ENCODE results near the gene CYP2D6. TPM values are rescaled to one million over a fixed set of nuclear protein-coding genes. Genes with fewer than 3 reads are reported as not detected.
A peak's percentile ranks its signal among the peaks of the same experiment; 100 is the strongest.
"Not testable (repeated sequence)": the region's sequence is repeated elsewhere in the genome, so short reads cannot be mapped to it uniquely, and the experiment has no call there.

The CYP2D6 gene
- total and polyA plus RNA-seq, 2 of the 13 experiments (the other 11 are each of a cell fraction or from before 2014, with no cell fraction given): 1.0 to 3.7 TPM

- DNase-seq (ENCODE audit: low spot score); H3K4me3 ChIP-seq (replicated peaks in 1 of 3; ENCODE audit: insufficient read depth in 1 of 3, low read depth in 2 of 3, low read length in 3 of 3); CTCF ChIA-PET (ENCODE audit: low intra/inter-chr PET ratio, low total read pairs); in situ Hi-C loops (cut with HindIII; ENCODE audit: extremely low pct_ligation_motif_present, low pct_unique_long_range_greater_than_20kb); H3K36me3 ChIP-seq (replicated peaks in 1 of 2; ENCODE audit: control insufficient read depth in 1 of 2, insufficient read depth in 2 of 2, low read length in 2 of 2); H3K9ac ChIP-seq (ENCODE audit: insufficient read depth, low read depth, low read length); POLR2A ChIA-PET; H4K20me1 ChIP-seq (ENCODE audit: insufficient read depth, low read length); intact Hi-C loops (cut with micrococcal nuclease; ENCODE audit: unreplicated experiment); H3K27ac ChIP-seq (ENCODE audit: extremely low read length, insufficient read depth, low read length); H3K4me2 ChIP-seq (ENCODE audit: low read depth, low read length); BruUV-seq (replicated peaks); H3K79me2 ChIP-seq (ENCODE audit: insufficient read depth, low read length); H3K27me3 ChIP-seq (ENCODE audit: control insufficient read depth in 1 of 2, insufficient read depth in 2 of 2, low read length in 2 of 2); H2AFZ ChIP-seq (ENCODE audit: low read length); H3K9me3 ChIP-seq (ENCODE audit: low read length): not testable (repeated sequence)
- H3K4me1 ChIP-seq (ENCODE audit: insufficient read depth, low read length): peaks cover 23% of the 10 kb centered on the region
- peak; percentile 9; the same call in 1 of the 2 replicates for TF ChIP-seq ZNF687 (CRISPR knock-in tag; IDR thresholded peaks at IDR 0.05)
- TF ChIP-seq ZNF768 (CRISPR knock-in tag; IDR thresholded peaks at IDR 0.05): 0 out of 2 replicates have a peak, but pooled peaks have one; percentile 13
- WGBS (ENCODE audit: low lambda C conversion rate): 80% methylated on average over 8 of the region's 20 CpGs
- ATAC-seq (peak; percentile 51), FAIRE-seq (peak; percentile 51)
Measured at GRCh38 chr22:42143859-42144822, 13.5 kb upstream of the CYP2D6 start.

Measured in HepG2 (cell line).